ENCODE data around the gene BICD1. TPM values are rescaled to one million over a fixed set of nuclear protein-coding genes. Genes with fewer than 3 reads are reported as not detected.

BICD1 gene
- total and polyA plus RNA-seq, 10 donors: 8.5 to 62.9 (median 44.2) TPM

GRCh38 chr12:32080435-32080834, 26.2 kb upstream of the BICD1 start:
- intact Hi-C loops (cut with DNase I; ENCODE audit: low total_unique reads): no loop called here

DNA sequence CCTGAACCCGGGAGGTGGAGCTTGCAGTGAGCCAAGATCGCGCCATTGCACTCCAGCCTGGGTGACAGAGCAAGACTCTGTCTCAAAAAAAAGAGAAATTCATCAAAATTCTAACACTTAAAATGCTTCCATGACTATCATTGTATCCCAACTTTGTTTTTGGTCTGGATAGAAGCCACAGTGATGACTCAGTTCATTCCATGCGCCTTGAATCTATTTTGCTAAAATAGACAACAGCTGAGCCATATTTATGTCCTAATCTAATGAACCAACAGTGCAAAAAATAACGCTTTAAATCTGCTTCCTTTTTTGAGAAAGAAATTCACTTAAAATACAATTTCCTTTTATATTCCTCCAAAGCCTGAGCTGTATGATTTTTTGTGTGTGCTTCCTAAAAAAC, 23.2 kb upstream of the BICD1 start:
- Histone ChIP-seq H3K4me3 (no peak overlapping the region), H3K9me3 (no peaks in the 10 kb centered on the region), H3K36me3 (no peaks in the 10 kb centered on the region), H3K27me3 (replicated peaks in 1 of 7) (no peaks in the 10 kb centered on the region), H3K4me1 (no peaks in the 10 kb centered on the region), H3K27ac (no peak overlapping the region)
- 76 to 87% (median 79%) methylated on average over 5 of the region's 5 CpGs for WGBS, 5 donors
- intact Hi-C loops (cut with DNase I; ENCODE audit: low total_unique reads): no loop called here
- DNase-seq: no peak
- TF ChIP-seq POLR2A (IDR thresholded peaks at IDR 0.05) (no peak), CTCF (IDR thresholded peaks at IDR 0.05 in 8 of 11, conservative IDR thresholded peaks at IDR 0.05 in 3 of 11) (no peak), POLR2AphosphoS5 (IDR thresholded peaks at IDR 0.05) (no peak)

More at GRCh38 chr12:32080435-32080834, 26.2 kb upstream of the BICD1 start:
- Histone ChIP-seq H3K27me3 (replicated peaks in 1 of 7) (no peaks in the 10 kb centered on the region), H3K36me3 (no peaks in the 10 kb centered on the region), H3K4me3 (no peak overlapping the region), H3K4me1 (no peaks in the 10 kb centered on the region), H3K9me3 (no peaks in the 10 kb centered on the region), H3K27ac (no peak overlapping the region)
- TF ChIP-seq POLR2AphosphoS5 (IDR thresholded peaks at IDR 0.05): no peak
- no peak for TF ChIP-seq CTCF (IDR thresholded peaks at IDR 0.05 in 8 of 11, conservative IDR thresholded peaks at IDR 0.05 in 3 of 11)
- TF ChIP-seq POLR2A (IDR thresholded peaks at IDR 0.05): no peak
- 88 to 99% (median 92%) methylated on average over 3 of the region's 3 CpGs for WGBS, 5 donors
- no peak for DNase-seq

GRCh38 chr12:32084017-32084688, 22.5 kb upstream of the BICD1 start:
- H3K4me1 ChIP-seq: no peaks in the 10 kb centered on the region
- H3K27ac ChIP-seq: no peak overlapping the region
- no peaks in the 10 kb centered on the region for H3K9me3 ChIP-seq
- no peak overlapping the region for H3K4me3 ChIP-seq
- no peaks in the 10 kb centered on the region for H3K36me3 ChIP-seq
- intact Hi-C loops (cut with DNase I; ENCODE audit: low total_unique reads): no loop called here
- DNase-seq: no peak
- no peaks in the 10 kb centered on the region for H3K27me3 ChIP-seq (replicated peaks in 1 of 7)
- TF ChIP-seq CTCF (IDR thresholded peaks at IDR 0.05 in 8 of 11, conservative IDR thresholded peaks at IDR 0.05 in 3 of 11): no peak
- no peak for TF ChIP-seq POLR2A (IDR thresholded peaks at IDR 0.05)
- no peak for TF ChIP-seq POLR2AphosphoS5 (IDR thresholded peaks at IDR 0.05)
- 64 to 90% (median 86%) methylated on average over 9 of the region's 9 CpGs for WGBS, 5 donors

GRCh38 chr12:32084753-32085152, 21.9 kb upstream of the BICD1 start:
- 95 to 99% (median 95%) methylated on average over 3 of the region's 3 CpGs for WGBS, 5 donors
- no peaks in the 10 kb centered on the region for H3K27me3 ChIP-seq (replicated peaks in 1 of 7)
- no peaks in the 10 kb centered on the region for H3K9me3 ChIP-seq
- H3K4me3 ChIP-seq: no peak overlapping the region
- H3K36me3 ChIP-seq: no peaks in the 10 kb centered on the region
- H3K27ac ChIP-seq: no peak overlapping the region
- TF ChIP-seq POLR2A (IDR thresholded peaks at IDR 0.05) (no peak), POLR2AphosphoS5 (IDR thresholded peaks at IDR 0.05) (no peak), CTCF (IDR thresholded peaks at IDR 0.05 in 8 of 11, conservative IDR thresholded peaks at IDR 0.05 in 3 of 11) (no peak)
- intact Hi-C loops (cut with DNase I; ENCODE audit: low total_unique reads): no loop called here
- DNase-seq: no peak
- H3K4me1 ChIP-seq: no peaks in the 10 kb centered on the region

All from spleen (tissue), 11 donors.